ENCODE data around the gene IFITM1. TPM values are rescaled to one million over a fixed set of nuclear protein-coding genes. Genes with fewer than 3 reads are reported as not detected.
"Not testable (repeated sequence)": the region's sequence is repeated elsewhere in the genome, so short reads cannot be mapped to it uniquely, and the experiment has no call there.

The IFITM1 gene
- total RNA-seq, 1 donor from 2014 or later: 21.2 TPM

DNA sequence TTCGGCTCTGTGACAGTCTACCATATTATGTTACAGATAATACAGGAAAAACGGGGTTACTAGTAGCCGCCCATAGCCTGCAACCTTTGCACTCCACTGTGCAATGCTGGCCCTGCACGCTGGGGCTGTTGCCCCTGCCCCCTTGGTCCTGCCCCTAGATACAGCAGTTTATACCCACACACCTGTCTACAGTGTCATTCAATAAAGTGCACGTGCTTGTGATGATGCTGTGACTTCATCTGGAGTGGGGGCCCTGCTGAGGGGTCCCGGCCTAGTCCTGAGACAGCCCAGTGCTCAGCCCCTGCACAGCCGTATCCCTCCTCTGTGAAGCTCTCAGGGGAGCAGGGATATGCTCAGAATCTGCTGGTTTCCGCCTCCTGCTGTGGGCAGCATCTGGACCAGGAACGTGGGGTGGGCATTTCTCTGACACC is 1.2 kb downstream of the IFITM1 start:
- no peak for ATAC-seq (ENCODE audit: low read depth)
- ChIA-PET CTCF (interaction anchor here (1.2 to 3.1 kb wide), 2 partner anchors 8 to 64 kb away, joined by 4 to 27 read pairs; partner anchors contain the start of gene IFITM2), POLR2A (interaction anchor here (0.7 to 2.3 kb wide), 4 partner anchors 40 to 133 kb away, joined by 3 to 12 read pairs (median 4); partner anchors contain the start of genes BET1L and RIC8A)
- Mint-ChIP-seq H3K4me1 (peaks cover 56% of the 10 kb centered on the region), H3K9me3 (no peaks in the 10 kb centered on the region), H3K4me3 (peak overlapping the region; percentile 81), H3K36me3 (ENCODE audit: low read depth) (no peaks in the 10 kb centered on the region), H3K27me3 (no peaks in the 10 kb centered on the region), H3K27ac (peak overlapping the region; percentile 89)
- no peak for DNase-seq
- TF ChIP-seq CTCF (IDR thresholded peaks at IDR 0.05): no peak
- intact Hi-C loops (cut with micrococcal nuclease): loop anchor here (2.0 kb wide), 1 partner anchor 38 kb away; no protein-coding TSS in a partner anchor

- CTCF ChIA-PET: interaction anchor here (1.2 to 3.1 kb wide), 2 partner anchors 9 to 65 kb away, joined by 4 to 27 read pairs; partner anchors contain the start of gene IFITM2
- DNase-seq: no peak
- peaks cover 61% of the 10 kb centered on the region for H3K4me1 Mint-ChIP-seq
Measured at GRCh38 chr11:315516-315994, 1.7 kb downstream of the IFITM1 start.

GRCh38 chr11:316031-316701 is 2.3 kb downstream of the IFITM1 start:
- ATAC-seq (ENCODE audit: low read depth) (no peak), DNase-seq (peak; percentile 15)
- CTCF ChIA-PET: interaction anchor here (1.5 to 3.1 kb wide), 3 partner anchors 10 to 65 kb away, joined by 3 to 27 read pairs (median 6); partner anchors contain the start of gene IFITM2
- no peak overlapping the region for H3K4me3 Mint-ChIP-seq
- no peaks in the 10 kb centered on the region for H3K9me3 Mint-ChIP-seq
- H3K4me1 Mint-ChIP-seq: peaks cover 65% of the 10 kb centered on the region
- POLR2A ChIA-PET: interaction anchor here (0.6 to 2.3 kb wide), 11 partner anchors 9 to 132 kb away, joined by 3 to 22 read pairs (median 5); partner anchors contain the start of genes BET1L, IFITM2 and RIC8A
- H3K27me3 Mint-ChIP-seq: no peaks in the 10 kb centered on the region
- no peak for TF ChIP-seq CTCF (IDR thresholded peaks at IDR 0.05)
- H3K36me3 Mint-ChIP-seq (ENCODE audit: low read depth): no peaks in the 10 kb centered on the region
- intact Hi-C loops (cut with micrococcal nuclease): no loop called here
- H3K27ac Mint-ChIP-seq: peak overlapping the region; percentile 68

More at GRCh38 chr11:315516-315994, 1.7 kb downstream of the IFITM1 start:
- TF ChIP-seq CTCF (IDR thresholded peaks at IDR 0.05): no peak
- POLR2A ChIA-PET: interaction anchor here (0.7 to 2.3 kb wide), 4 partner anchors 40 to 133 kb away, joined by 3 to 12 read pairs (median 4); partner anchors contain the start of genes BET1L and RIC8A
- Mint-ChIP-seq H3K27me3 (no peaks in the 10 kb centered on the region), H3K4me3 (peak overlapping the region; percentile 81), H3K27ac (no peak overlapping the region), H3K9me3 (no peaks in the 10 kb centered on the region), H3K36me3 (ENCODE audit: low read depth) (no peaks in the 10 kb centered on the region)
- intact Hi-C loops (cut with micrococcal nuclease): loop anchor here (2.0 kb wide), 1 partner anchor 37 kb away; no protein-coding TSS in a partner anchor
- no peak for ATAC-seq (ENCODE audit: low read depth)

DNA sequence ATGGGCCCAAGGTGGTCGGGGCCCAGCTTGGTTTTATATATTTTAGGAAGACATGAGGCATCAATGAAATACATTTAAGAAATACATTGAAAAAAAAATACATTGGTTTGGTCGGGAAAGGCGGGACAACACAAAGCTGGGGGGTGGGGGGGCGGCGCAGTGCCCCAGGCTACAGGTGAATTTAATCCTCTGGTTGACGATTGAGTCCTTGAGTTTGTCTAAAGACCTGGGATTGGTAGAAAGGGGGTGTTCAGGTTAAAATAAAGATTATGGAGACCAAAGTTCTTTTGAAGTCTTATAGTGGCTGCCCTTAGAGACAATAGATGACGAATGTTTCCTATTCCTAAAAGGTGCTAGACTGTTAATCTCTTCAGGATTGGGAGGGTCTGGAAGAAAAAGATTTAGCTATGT is 3.1 kb downstream of the IFITM1 start:
- POLR2A ChIA-PET: interaction anchor here (0.6 to 2.3 kb wide), 12 partner anchors 8 to 131 kb away, joined by 3 to 22 read pairs (median 4); partner anchors contain the start of genes BET1L, IFITM2, PSMD13 and RIC8A
- peak overlapping the region; percentile 68 for H3K27ac Mint-ChIP-seq
- ATAC-seq (ENCODE audit: low read depth) (no peak), DNase-seq (no peak)
- H3K27me3 Mint-ChIP-seq: no peaks in the 10 kb centered on the region
- no peak for TF ChIP-seq CTCF (IDR thresholded peaks at IDR 0.05)
- peak overlapping the region; percentile 58 for H3K4me3 Mint-ChIP-seq
- intact Hi-C loops (cut with micrococcal nuclease): loop anchor here (1.0 kb wide), 1 partner anchor 8 kb away; no protein-coding TSS in a partner anchor
- no peaks in the 10 kb centered on the region for H3K9me3 Mint-ChIP-seq
- H3K36me3 Mint-ChIP-seq (ENCODE audit: low read depth): no peaks in the 10 kb centered on the region
- CTCF ChIA-PET: interaction anchor here (1.0 to 3.1 kb wide), 4 partner anchors 8 to 66 kb away, joined by 3 to 27 read pairs (median 6); partner anchors contain the start of gene IFITM2
- H3K4me1 Mint-ChIP-seq: peaks cover 62% of the 10 kb centered on the region

DNA sequence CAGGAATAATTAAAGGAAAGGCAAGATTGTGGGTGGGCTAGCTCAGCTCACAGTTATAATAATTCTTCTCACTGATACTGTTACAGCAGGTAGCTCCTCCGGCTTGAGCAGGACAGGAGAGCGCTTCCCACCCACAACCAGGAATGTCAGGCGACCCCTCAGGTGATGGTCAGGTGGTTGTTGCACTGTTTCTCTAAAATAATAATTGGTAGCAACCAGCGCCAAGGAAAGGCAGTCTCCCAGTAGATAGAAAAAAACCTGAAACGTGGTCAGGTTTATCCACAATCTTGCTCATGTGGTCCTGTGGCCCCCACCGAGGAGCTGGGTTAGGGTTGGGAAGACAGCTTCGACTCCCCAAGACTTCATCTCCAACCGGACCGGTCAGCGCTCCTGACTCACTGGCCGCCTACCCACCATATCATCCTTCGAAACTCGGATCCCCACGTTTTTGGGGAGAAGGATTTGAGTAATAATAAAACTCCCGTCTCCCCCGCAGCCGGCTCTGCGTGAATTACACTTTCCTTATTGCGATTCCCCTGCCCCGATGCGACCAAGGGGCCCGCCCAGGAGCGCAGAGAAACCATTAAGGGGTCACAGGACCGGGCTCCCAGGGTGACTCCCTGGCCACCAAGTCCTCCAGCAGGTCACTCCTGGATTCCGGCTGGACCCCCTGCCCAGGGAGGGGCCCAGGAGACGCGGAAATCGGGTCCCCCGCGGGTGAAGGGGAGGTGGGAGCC is 4.0 kb downstream of the IFITM1 start:
- not testable (repeated sequence) for H3K27me3 Mint-ChIP-seq; H3K9me3 Mint-ChIP-seq; ATAC-seq (ENCODE audit: low read depth); DNase-seq; H3K36me3 Mint-ChIP-seq (ENCODE audit: low read depth)
- Mint-ChIP-seq H3K4me1 (peaks cover 53% of the 10 kb centered on the region), H3K4me3 (peak overlapping the region; percentile 58), H3K27ac (peak overlapping the region; percentile 68)
- intact Hi-C loops (cut with micrococcal nuclease): loop anchor here (1.0 kb wide), 1 partner anchor 9 kb away; no protein-coding TSS in a partner anchor
- ChIA-PET POLR2A (interaction anchor here (0.5 to 2.3 kb wide), 10 partner anchors 9 to 130 kb away, joined by 3 to 22 read pairs (median 4); partner anchors contain the start of genes BET1L, IFITM2, PSMD13 and RIC8A), CTCF (interaction anchor here (1.0 to 3.1 kb wide), 4 partner anchors 9 to 67 kb away, joined by 3 to 27 read pairs (median 6); partner anchors contain the start of gene IFITM2)

GRCh38 chr11:318405-319120 is 4.7 kb downstream of the IFITM1 start:
- not testable (repeated sequence) for DNase-seq, H3K4me3 Mint-ChIP-seq
- ATAC-seq (ENCODE audit: low read depth): peak; percentile 83

More at GRCh38 chr11:318405-319120, 4.7 kb downstream of the IFITM1 start:
- CTCF ChIA-PET: interaction anchor here (3.1 kb wide), 1 partner anchor 12 kb away, joined by 27 read pairs; the partner anchor contains the start of gene IFITM2
- H3K27me3 Mint-ChIP-seq; intact Hi-C loops (cut with micrococcal nuclease); H3K36me3 Mint-ChIP-seq (ENCODE audit: low read depth); H3K27ac Mint-ChIP-seq; H3K9me3 Mint-ChIP-seq: not testable (repeated sequence)
- POLR2A ChIA-PET: interaction anchor here (1.3 to 2.3 kb wide), 3 partner anchors 10 to 37 kb away, joined by 3 to 22 read pairs (median 12); partner anchors contain the start of gene IFITM2
- peaks cover 46% of the 10 kb centered on the region for H3K4me1 Mint-ChIP-seq

Measured in activated B cell treated with CpG ODN at 0.5 μM for 24 hours (primary cell).